Tongue (tissue), 2 donors: ENCODE data around the gene TXNL4B. TPM values are rescaled to one million over a fixed set of nuclear protein-coding genes. Genes with fewer than 3 reads are reported as not detected.
"Not testable (repeated sequence)": the region's sequence is repeated elsewhere in the genome, so short reads cannot be mapped to it uniquely, and the experiment has no call there.

Experiments used
- DNase-seq: peaks from one replicate; pipeline ENCODE4 v3.0.0-alpha.2; 2015
- total RNA-seq: library from RNA; depleted of rRNA; stranded (reverse); fragments of >200 nt; gene quantifications from one replicate; pipeline ENCODE4 v1.2.3, GENCODE V29; 2014

The TXNL4B gene
- total RNA-seq, 1 donor from 2014 or later: 8.2 TPM

GRCh38 chr16:72111657-72112451 is 18.4 kb upstream of the TXNL4B start:
- no peak for DNase-seq

GRCh38 chr16:72110662-72111615 is 17.5 kb upstream of the TXNL4B start:
- no peak for DNase-seq

GRCh38 chr16:72109966-72110530 is 16.6 kb upstream of the TXNL4B start:
- no peak for DNase-seq

GRCh38 chr16:72109300-72109699 is 15.9 kb upstream of the TXNL4B start:
- no peak for DNase-seq

- no peak for DNase-seq
Observed at GRCh38 chr16:72108353-72109102, 15.1 kb upstream of the TXNL4B start.

GRCh38 chr16:72107371-72107770 is 14.0 kb upstream of the TXNL4B start:
- DNase-seq: no peak

GRCh38 chr16:72105978-72106377 is 12.6 kb upstream of the TXNL4B start:
- no peak for DNase-seq

- DNase-seq: no peak
Observed at GRCh38 chr16:72104905-72105304, 11.5 kb upstream of the TXNL4B start.

GRCh38 chr16:72101195-72101594 is 7.8 kb upstream of the TXNL4B start:
- DNase-seq: peak; percentile 15

GRCh38 chr16:72099377-72099818 is 6.0 kb upstream of the TXNL4B start:
- peak; percentile 46 for DNase-seq

GRCh38 chr16:72098936-72099335 is 5.5 kb upstream of the TXNL4B start:
- DNase-seq: no peak

- DNase-seq: no peak
Observed at GRCh38 chr16:72094266-72094610, 818 bp upstream of the TXNL4B start.

GRCh38 chr16:72092832-72093447 is 480 bp downstream of the TXNL4B start:
- DNase-seq: peak; percentile 55

- no peak for DNase-seq
Observed at GRCh38 chr16:72091217-72091616, 2.2 kb downstream of the TXNL4B start.

- no peak for DNase-seq
Observed at GRCh38 chr16:72085002-72085401, 8.4 kb downstream of the TXNL4B start.

- DNase-seq: no peak
Observed at GRCh38 chr16:72084445-72084844, 9.0 kb downstream of the TXNL4B start.

GRCh38 chr16:72083778-72084404 is 9.5 kb downstream of the TXNL4B start:
- DNase-seq: no peak

- DNase-seq: not testable (repeated sequence)
Observed at GRCh38 chr16:72076991-72077706, 16.3 kb downstream of the TXNL4B start.

GRCh38 chr16:72075067-72075466 is 18.4 kb downstream of the TXNL4B start:
- not testable (repeated sequence) for DNase-seq

GRCh38 chr16:72073560-72074230 is 19.7 kb downstream of the TXNL4B start:
- DNase-seq: no peak
